Gastroesophageal sphincter (tissue), 4 donors: Measurements from ENCODE around the gene RINT1. TPM values are rescaled to one million over a fixed set of nuclear protein-coding genes. Genes with fewer than 3 reads are reported as not detected.

Source experiments
- ATAC-seq: fragments of 150-250 bp; one replicate; pipeline ENCODE4 v1.9.1; 2016; ENCODE audit warnings: mild to moderate bottlenecking, moderate library complexity
- H3K27ac ChIP-seq, 4 donors: fragments of 200-600 bp; sonication (generic) in 3 of 4; 1 replicate in 3 of 4; 2 replicates in 1 of 4; pipeline ENCODE4 v1.5.1; 2016 to 2019
- H3K27me3 ChIP-seq: fragments of 200-600 bp; sonication (generic); one replicate; pipeline ENCODE4 v1.5.1; 2019
- H3K36me3 ChIP-seq, 2 donors: fragments of 200-600 bp; sonication (generic); one replicate each; pipeline ENCODE4 v1.5.1; 2019; ENCODE audit warnings: control low read depth in 1 of 2
- H3K4me1 ChIP-seq, 3 donors: fragments of 200-600 bp; sonication (generic); 1 replicate in 2 of 3; 2 replicates in 1 of 3; pipeline ENCODE4 v1.5.1; 2016 to 2019; ENCODE audit warnings: control low read depth in 2 of 3
- H3K4me3 ChIP-seq, 2 donors: fragments of 200-600 bp; sonication (generic); one replicate each; pipeline ENCODE4 v1.5.1; 2019; ENCODE audit warnings: mild to moderate bottlenecking in 1 of 2, moderate library complexity in 1 of 2
- H3K9me3 ChIP-seq, 3 donors: fragments of 200-600 bp; sonication (generic); one replicate each; pipeline ENCODE4 v1.5.1; 2017 to 2019; ENCODE audit warnings: control low read depth in 2 of 3
- CTCF ChIP-seq, 4 experiments: fragments of 200-600 bp in 2 of 4; fragments of 450-650 bp in 2 of 4; sonication (generic) in 1 of 4; IDR thresholded peaks; one replicate each; pipeline ENCODE4 v1.5.1; 2017 to 2019; ENCODE audit warnings: antibody characterized with exemption in 4 of 4, mild to moderate bottlenecking in 2 of 4, moderate library complexity in 2 of 4
- EP300 ChIP-seq: sonication (generic); formaldehyde crosslinking; IDR thresholded peaks from one replicate; pipeline ENCODE4 v1.6.1; 2017; ENCODE audit warnings: antibody characterized with exemption, mild to moderate bottlenecking
- POLR2A ChIP-seq, 2 donors: fragments of 450-650 bp; IDR thresholded peaks; one replicate each; pipeline ENCODE4 v1.6.1; 2017; ENCODE audit warnings: antibody characterized with exemption in 2 of 2, mild to moderate bottlenecking in 2 of 2, moderate library complexity in 1 of 2
- POLR2AphosphoS5 ChIP-seq: sonication (generic); formaldehyde crosslinking; IDR thresholded peaks from one replicate; pipeline ENCODE4 v1.6.1; 2017; ENCODE audit warnings: antibody characterized with exemption
- WGBS, 2 donors: methylation state at CpG; one replicate each; pipeline ENCODE4 v1.1.5; 2018; ENCODE audit warnings: low coverage in 1 of 2; 5-methylcytosine and 5-hydroxymethylcytosine counted together
- total RNA-seq, 4 donors: library from RNA; depleted of rRNA; stranded (reverse); fragments of >200 nt; gene quantifications; one replicate each; pipeline ENCODE4 v1.1.0, GENCODE V29; 2016

RINT1 gene
- total RNA-seq: 10 to 100 TPM in 2 of 4 donors, 1 to 10 TPM in 2; 7.7 to 19.9 (median 11.1) TPM

- WGBS, 2 donors: 0 to 7% methylated on average over 6 to 14 of the region's 42 CpGs
Measured at GRCh38 chr7:105531792-105532671, at the start of gene RINT1. RINT1 (plus strand) TSS chr7:105532201; CDS start chr7:105532316, 115 bp downstream.

GRCh38 chr7:105487579-105488571 is 44.1 kb upstream of the RINT1 start:
- Histone ChIP-seq H3K4me3 (no peak overlapping the region), H3K36me3 (peaks cover 0 to 24% of the 10 kb centered on the region in 2 donors), H3K4me1 (peaks cover 0 to 13% (median 0%) of the 10 kb centered on the region in 3 donors), H3K27me3 (no peaks in the 10 kb centered on the region), H3K27ac (peak overlapping the region in 2 of 4 donors; percentile 33 to 64), H3K9me3 (no peaks in the 10 kb centered on the region)
- ATAC-seq: peak; percentile 73
- WGBS, 2 donors: 37 to 43% methylated on average over 5 to 6 of the region's 6 CpGs
- TF ChIP-seq POLR2AphosphoS5 (peak; percentile 37), CTCF (IDR thresholded peaks at IDR 0.05) (peak in 3 of 4 experiments; percentile 27 to 51 (median 47)), POLR2A (IDR thresholded peaks at IDR 0.05) (no peak), EP300 (no peak)

More at GRCh38 chr7:105531792-105532671, at the start of gene RINT1:
- peaks cover 4 to 32% (median 12%) of the 10 kb centered on the region in 3 donors for H3K4me1 ChIP-seq
- no peaks in the 10 kb centered on the region for H3K9me3 ChIP-seq
- H3K4me3 ChIP-seq: peak within 1 kb of the TSS; percentile 93 to 96
- peak within 1 kb of the TSS; percentile 63 to 89 (median 88) for H3K27ac ChIP-seq
- no peaks in the 10 kb centered on the region for H3K27me3 ChIP-seq
- peak; percentile 100 for ATAC-seq
- H3K36me3 ChIP-seq: peaks cover 0 to 17% of the 10 kb centered on the region in 2 donors
- TF ChIP-seq CTCF (IDR thresholded peaks at IDR 0.05) (peak in 3 of 4 experiments; percentile 36 to 92 (median 41)), POLR2AphosphoS5 (peak; percentile 86), EP300 (no peak), POLR2A (IDR thresholded peaks at IDR 0.05) (peak; percentile 62 to 68)

GRCh38 chr7:105489409-105489808 is 42.6 kb upstream of the RINT1 start:
- Histone ChIP-seq H3K4me1 (peaks cover 0 to 27% (median 5%) of the 10 kb centered on the region in 3 donors), H3K27me3 (no peaks in the 10 kb centered on the region), H3K9me3 (no peaks in the 10 kb centered on the region), H3K27ac (no peak overlapping the region), H3K36me3 (peaks cover 0 to 24% of the 10 kb centered on the region in 2 donors), H3K4me3 (no peak overlapping the region)
- TF ChIP-seq POLR2AphosphoS5 (no peak), CTCF (IDR thresholded peaks at IDR 0.05) (no peak)
- ATAC-seq: no peak
- 80 to 91% methylated on average over 3 of the region's 3 CpGs for WGBS, 2 donors

GRCh38 chr7:105493196-105493922 is 38.6 kb upstream of the RINT1 start:
- Histone ChIP-seq H3K4me3 (peak overlapping the region; percentile 14 to 21), H3K36me3 (no peaks in the 10 kb centered on the region), H3K27ac (peak overlapping the region; percentile 12 to 84 (median 77)), H3K9me3 (no peaks in the 10 kb centered on the region), H3K27me3 (no peaks in the 10 kb centered on the region), H3K4me1 (peaks cover 0 to 26% (median 8%) of the 10 kb centered on the region in 3 donors)
- whole genome bisulfite sequencing, 2 donors: 9 to 51% methylated on average over 7 of the region's 7 CpGs
- peak; percentile 16 for ATAC-seq
- no peak for TF ChIP-seq CTCF (IDR thresholded peaks at IDR 0.05)
- no peak for TF ChIP-seq POLR2AphosphoS5
- TF ChIP-seq POLR2A (IDR thresholded peaks at IDR 0.05): no peak
- TF ChIP-seq EP300: no peak
